Activated naive CD8-positive, alpha-beta T cell treated with anti-CD3 and anti-CD28 coated beads, Interleukin-2, amount 10 ng/mL, durations not matched to agents 7 days and 5 days (primary cell): ENCODE results near the gene DCC. TPM values are rescaled to one million over a fixed set of nuclear protein-coding genes. Genes with fewer than 3 reads are reported as not detected.
"Not testable (repeated sequence)": the region's sequence is repeated elsewhere in the genome, so short reads cannot be mapped to it uniquely, and the experiment has no call there.

Experiments used
- ATAC-seq: fragments of 150-1000 bp; cut with Tn5 transposase; one replicate; pipeline ENCODE4 v1.10.0; 2021; ENCODE audit warnings: low read depth, moderate library complexity
- POLR2A ChIA-PET: fragments of 350-600 bp; sonication (Branson Sonifier 250); formaldehyde crosslinking; loops from one replicate; lab custom pipeline; 2021; ENCODE audit warnings: antibody characterized with exemption; lab: Charles Lee
- DNase-seq: peaks from one replicate; pipeline ENCODE4 v3.0.0; 2021
- H3K27ac Mint-ChIP-seq: one replicate; pipeline ENCODE4 v1.8.0; 2022; ENCODE audit warnings: mild to moderate bottlenecking, mixed read lengths
- H3K27me3 Mint-ChIP-seq: one replicate; pipeline ENCODE4 v1.8.0; 2022; ENCODE audit warnings: mild to moderate bottlenecking, moderate library complexity, mixed read lengths
- H3K36me3 Mint-ChIP-seq: one replicate; pipeline ENCODE4 v1.8.0; 2021; ENCODE audit warnings: mild to moderate bottlenecking, mixed read lengths
- H3K4me1 Mint-ChIP-seq: one replicate; pipeline ENCODE4 v1.8.0; 2021; ENCODE audit warnings: mixed read lengths
- H3K4me3 Mint-ChIP-seq: one replicate; pipeline ENCODE4 v1.8.0; 2022; ENCODE audit warnings: mild to moderate bottlenecking, moderate library complexity, mixed read lengths
- H3K9me3 Mint-ChIP-seq: one replicate; pipeline ENCODE4 v1.8.0; 2021; ENCODE audit warnings: mixed read lengths
- total RNA-seq, 2 experiments: library from RNA; stranded (reverse); gene quantifications; one replicate each; pipeline ENCODE4 v1.2.3, GENCODE V29; 2021

Gene DCC
- total RNA-seq, 2 experiments from 2014 or later = not detected

- H3K27ac Mint-ChIP-seq = no peak overlapping the region
- DNase-seq = no peak
- peaks cover 31% of the 10 kb centered on the region for H3K27me3 Mint-ChIP-seq
- no peak overlapping the region for H3K4me3 Mint-ChIP-seq
- no peaks in the 10 kb centered on the region for H3K4me1 Mint-ChIP-seq
- peaks cover 2% of the 10 kb centered on the region for H3K9me3 Mint-ChIP-seq
- no peaks in the 10 kb centered on the region for H3K36me3 Mint-ChIP-seq
- ATAC-seq = no peak
- POLR2A ChIA-PET = no interaction called here
Measured at GRCh38 chr18:52341103-52341432, 1.1 kb downstream of the DCC start.

DNA sequence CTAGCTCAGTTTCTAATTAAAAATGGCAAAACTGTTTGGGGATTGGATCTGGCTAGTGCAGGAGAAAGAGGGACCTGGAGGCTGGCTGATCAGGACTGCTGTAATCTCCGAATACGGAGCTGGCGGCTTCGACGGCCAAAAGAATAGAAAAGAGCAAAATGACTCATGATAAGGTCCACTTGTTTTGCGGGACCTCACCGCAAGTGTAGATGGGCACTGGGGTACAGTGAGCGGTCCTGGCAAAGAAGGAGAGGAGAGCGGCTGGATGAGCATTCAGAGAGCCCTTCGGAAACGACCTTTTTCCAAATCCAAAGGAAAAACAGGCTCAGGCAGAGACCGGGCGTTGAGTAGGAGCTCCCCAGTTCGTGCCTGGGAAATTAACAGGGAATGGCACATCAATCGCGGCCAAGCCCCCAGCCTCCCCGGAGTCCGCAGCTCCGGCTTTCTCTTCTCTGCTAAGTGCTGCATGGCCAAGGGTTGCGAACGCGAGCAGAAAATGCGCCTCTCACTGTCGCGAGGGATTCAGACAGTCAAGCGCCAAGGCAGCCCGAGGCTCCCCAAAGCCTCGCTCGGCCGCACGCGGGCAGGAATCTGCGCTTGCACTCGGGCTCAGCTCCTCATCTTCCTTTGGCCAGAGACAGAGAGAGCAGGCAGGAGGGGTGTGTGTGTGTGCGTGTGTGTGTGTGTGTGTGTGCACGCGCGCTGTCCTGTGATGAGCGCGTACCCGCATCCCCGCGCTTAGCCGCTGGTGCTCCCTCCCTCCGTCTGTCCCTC lies 1.8 kb downstream of the DCC start:
- Mint-ChIP-seq H3K4me1 (no peaks in the 10 kb centered on the region), H3K27me3 (peaks cover 31% of the 10 kb centered on the region), H3K9me3 (peaks cover 2% of the 10 kb centered on the region), H3K36me3 (no peaks in the 10 kb centered on the region), H3K27ac (no peak overlapping the region), H3K4me3 (no peak overlapping the region)
- POLR2A ChIA-PET = no interaction called here
- ATAC-seq = no peak
- no peak for DNase-seq

DNA sequence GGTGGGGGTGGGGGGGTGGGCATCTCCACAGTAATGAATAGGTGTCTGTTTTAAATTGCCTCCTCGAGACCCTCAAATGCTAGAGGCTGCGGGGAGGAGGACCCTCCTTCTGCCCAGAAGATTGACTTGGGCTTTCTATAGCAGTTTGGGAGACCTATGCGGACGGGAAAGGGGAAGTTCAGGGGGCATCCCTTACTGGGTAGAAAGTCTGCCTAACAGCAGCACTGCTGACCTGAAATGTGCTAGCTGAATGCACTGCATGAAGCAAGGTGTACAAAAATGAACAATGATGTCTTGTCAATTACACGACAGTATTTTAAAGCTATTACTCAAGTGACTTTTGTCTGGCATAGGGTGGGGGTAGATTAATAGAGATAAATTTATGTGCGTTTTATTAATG lies 2.5 kb downstream of the DCC start:
- Mint-ChIP-seq H3K27me3 (peaks cover 31% of the 10 kb centered on the region), H3K27ac (no peak overlapping the region), H3K36me3 (no peaks in the 10 kb centered on the region), H3K9me3 (peaks cover 2% of the 10 kb centered on the region), H3K4me3 (no peak overlapping the region), H3K4me1 (no peaks in the 10 kb centered on the region)
- no peak for DNase-seq
- ATAC-seq = no peak
- POLR2A ChIA-PET = no interaction called here

DNA sequence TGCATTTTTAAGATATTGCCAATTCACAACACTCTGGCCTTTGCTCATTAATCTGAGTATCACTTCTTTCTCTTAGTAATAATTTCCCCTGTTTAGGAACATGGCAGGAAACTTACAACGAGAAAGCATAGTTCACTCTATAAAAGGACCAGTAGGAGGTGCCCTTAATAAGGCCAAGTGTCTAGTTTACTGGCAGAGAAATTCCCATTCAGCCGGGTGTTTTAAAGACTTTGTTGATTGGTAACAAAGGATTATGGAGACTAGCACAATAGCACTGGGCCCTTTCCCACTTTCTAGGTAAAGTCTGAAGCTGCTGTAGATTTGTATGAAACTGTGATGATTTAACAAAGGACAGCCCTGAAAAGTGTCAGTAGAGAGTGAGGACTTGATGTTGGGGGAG lies 3.1 kb downstream of the DCC start:
- Mint-ChIP-seq H3K36me3 (no peaks in the 10 kb centered on the region), H3K4me3 (no peak overlapping the region), H3K9me3 (peaks cover 2% of the 10 kb centered on the region), H3K27ac (no peak overlapping the region), H3K4me1 (no peaks in the 10 kb centered on the region), H3K27me3 (peaks cover 31% of the 10 kb centered on the region)
- no peak for ATAC-seq
- POLR2A ChIA-PET = no interaction called here
- DNase-seq = no peak

- Mint-ChIP-seq H3K36me3 (no peaks in the 10 kb centered on the region), H3K4me1 (no peaks in the 10 kb centered on the region), H3K27me3 (peaks cover 31% of the 10 kb centered on the region), H3K27ac (no peak overlapping the region), H3K9me3 (peaks cover 2% of the 10 kb centered on the region), H3K4me3 (no peak overlapping the region)
- DNase-seq (no peak), ATAC-seq (no peak)
- POLR2A ChIA-PET = no interaction called here
Measured at GRCh38 chr18:52343731-52344340, 3.8 kb downstream of the DCC start.

DNA sequence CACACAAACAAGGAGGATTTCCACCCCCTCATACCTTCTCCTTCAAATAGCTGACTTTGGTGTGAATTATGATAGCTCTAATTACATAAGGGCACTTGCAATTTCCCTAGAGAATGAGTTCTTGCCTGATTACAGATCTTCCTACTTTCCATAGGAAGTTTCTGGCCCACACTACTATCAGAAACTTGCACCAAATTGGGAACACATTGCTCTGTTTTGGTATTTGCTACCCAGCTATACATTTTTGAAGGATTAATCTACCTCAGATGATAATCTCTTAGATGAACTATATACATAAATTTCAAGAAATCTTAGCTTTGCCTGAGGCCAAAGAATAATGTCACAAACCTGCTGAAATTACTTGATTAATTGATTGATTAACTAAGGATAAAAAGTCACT lies 4.9 kb downstream of the DCC start:
- Mint-ChIP-seq H3K27ac (no peak overlapping the region), H3K4me1 (no peaks in the 10 kb centered on the region), H3K4me3 (no peak overlapping the region), H3K9me3 (peaks cover 2% of the 10 kb centered on the region), H3K36me3 (no peaks in the 10 kb centered on the region), H3K27me3 (peaks cover 22% of the 10 kb centered on the region)
- DNase-seq = no peak
- POLR2A ChIA-PET = no interaction called here
- ATAC-seq = no peak

DNA sequence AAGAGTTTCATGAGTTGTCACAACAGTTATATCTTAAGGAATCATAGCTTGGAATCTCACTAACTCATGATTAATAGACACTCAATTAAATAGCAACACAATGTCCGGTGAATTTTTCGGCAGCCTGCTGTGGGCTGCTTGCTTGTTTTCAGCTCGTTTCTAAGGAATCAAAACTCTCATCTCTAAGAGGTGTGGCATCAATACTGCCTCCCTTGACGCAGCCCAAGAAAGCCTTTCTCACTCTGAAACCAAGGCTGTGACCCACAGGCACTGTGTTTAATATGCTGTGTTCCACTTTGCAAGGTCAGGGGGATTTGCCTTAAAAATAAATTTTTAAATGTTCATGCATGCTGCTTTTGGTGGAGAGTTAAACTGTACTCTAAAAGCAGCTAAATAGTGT lies 5.4 kb downstream of the DCC start:
- Mint-ChIP-seq H3K4me1 (no peaks in the 10 kb centered on the region), H3K27ac (no peak overlapping the region), H3K9me3 (peaks cover 2% of the 10 kb centered on the region), H3K4me3 (no peak overlapping the region), H3K36me3 (no peaks in the 10 kb centered on the region), H3K27me3 (peaks cover 17% of the 10 kb centered on the region)
- DNase-seq (no peak), ATAC-seq (no peak)
- POLR2A ChIA-PET = no interaction called here

GRCh38 chr18:52348209-52348608 lies 8.2 kb downstream of the DCC start:
- Mint-ChIP-seq H3K27me3 (no peaks in the 10 kb centered on the region), H3K4me1 (no peaks in the 10 kb centered on the region), H3K9me3 (no peaks in the 10 kb centered on the region), H3K4me3 (no peak overlapping the region), H3K36me3 (no peaks in the 10 kb centered on the region), H3K27ac (no peak overlapping the region)
- no peak for ATAC-seq
- POLR2A ChIA-PET = no interaction called here
- DNase-seq = no peak

- H3K4me1 Mint-ChIP-seq = no peaks in the 10 kb centered on the region
- POLR2A ChIA-PET = no interaction called here
- no peaks in the 10 kb centered on the region for H3K9me3 Mint-ChIP-seq
- H3K27me3 Mint-ChIP-seq = no peaks in the 10 kb centered on the region
- no peak for DNase-seq
- no peaks in the 10 kb centered on the region for H3K36me3 Mint-ChIP-seq
- no peak for ATAC-seq
- H3K27ac Mint-ChIP-seq = no peak overlapping the region
- no peak overlapping the region for H3K4me3 Mint-ChIP-seq
Measured at GRCh38 chr18:52349498-52349897, 9.5 kb downstream of the DCC start.

DNA sequence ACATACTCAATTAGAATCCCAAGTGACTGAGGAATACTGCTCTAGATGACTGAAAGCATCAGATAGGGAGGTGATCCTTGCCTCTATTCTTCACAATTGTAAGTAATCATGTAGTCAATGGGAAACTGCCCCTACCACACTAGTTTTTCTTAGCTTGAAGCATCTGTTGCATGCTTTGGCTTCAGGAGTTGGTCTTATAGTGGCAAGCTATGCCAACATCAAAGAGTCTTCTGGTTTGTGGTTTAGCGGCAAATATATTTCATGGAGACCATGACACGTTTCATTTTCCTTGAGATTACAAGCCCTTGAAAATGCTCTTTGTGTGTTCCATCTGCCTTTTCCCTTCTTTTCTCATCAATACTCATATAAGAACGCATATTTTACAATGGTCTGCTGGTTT lies 12.9 kb downstream of the DCC start:
- Mint-ChIP-seq H3K9me3 (no peaks in the 10 kb centered on the region), H3K36me3 (no peaks in the 10 kb centered on the region), H3K4me3 (no peak overlapping the region), H3K27me3 (no peaks in the 10 kb centered on the region), H3K4me1 (no peaks in the 10 kb centered on the region), H3K27ac (no peak overlapping the region)
- DNase-seq (no peak), ATAC-seq (no peak)
- POLR2A ChIA-PET = no interaction called here

DNA sequence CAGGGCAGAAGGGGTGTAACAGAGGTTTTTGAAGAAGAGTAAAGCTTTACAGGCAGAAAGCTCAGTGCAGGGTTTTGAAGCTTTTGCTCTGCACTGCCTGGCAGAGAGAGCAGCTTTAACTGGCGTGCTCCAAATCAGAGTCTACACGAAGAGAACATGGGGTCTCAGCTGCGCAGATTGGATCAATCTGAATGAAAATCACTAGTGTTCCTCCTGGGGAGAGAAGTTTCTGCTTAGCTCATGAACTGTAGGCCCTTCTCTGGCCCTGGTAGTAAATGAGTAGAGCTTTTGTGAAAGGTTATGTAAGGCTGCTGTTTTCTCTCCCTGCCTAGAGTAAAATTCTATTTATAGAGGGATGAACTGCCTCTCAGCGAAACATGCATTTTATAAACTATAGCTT lies 13.6 kb downstream of the DCC start:
- DNase-seq (no peak), ATAC-seq (no peak)
- Mint-ChIP-seq H3K4me1 (no peaks in the 10 kb centered on the region), H3K36me3 (no peaks in the 10 kb centered on the region), H3K9me3 (no peaks in the 10 kb centered on the region), H3K27me3 (no peaks in the 10 kb centered on the region), H3K4me3 (no peak overlapping the region), H3K27ac (no peak overlapping the region)
- POLR2A ChIA-PET = no interaction called here

- Mint-ChIP-seq H3K9me3 (peaks cover 1% of the 10 kb centered on the region), H3K36me3 (no peaks in the 10 kb centered on the region), H3K27me3 (no peaks in the 10 kb centered on the region), H3K27ac (no peak overlapping the region), H3K4me3 (no peak overlapping the region), H3K4me1 (no peaks in the 10 kb centered on the region)
- POLR2A ChIA-PET = no interaction called here
- ATAC-seq (no peak), DNase-seq (no peak)
Measured at GRCh38 chr18:52363861-52364260, 23.9 kb downstream of the DCC start.

GRCh38 chr18:52366851-52367250 lies 26.9 kb downstream of the DCC start:
- H3K4me1 Mint-ChIP-seq, H3K36me3 Mint-ChIP-seq, POLR2A ChIA-PET, H3K9me3 Mint-ChIP-seq, H3K27ac Mint-ChIP-seq, ATAC-seq, DNase-seq, H3K27me3 Mint-ChIP-seq, H3K4me3 Mint-ChIP-seq: not testable (repeated sequence)

DNA sequence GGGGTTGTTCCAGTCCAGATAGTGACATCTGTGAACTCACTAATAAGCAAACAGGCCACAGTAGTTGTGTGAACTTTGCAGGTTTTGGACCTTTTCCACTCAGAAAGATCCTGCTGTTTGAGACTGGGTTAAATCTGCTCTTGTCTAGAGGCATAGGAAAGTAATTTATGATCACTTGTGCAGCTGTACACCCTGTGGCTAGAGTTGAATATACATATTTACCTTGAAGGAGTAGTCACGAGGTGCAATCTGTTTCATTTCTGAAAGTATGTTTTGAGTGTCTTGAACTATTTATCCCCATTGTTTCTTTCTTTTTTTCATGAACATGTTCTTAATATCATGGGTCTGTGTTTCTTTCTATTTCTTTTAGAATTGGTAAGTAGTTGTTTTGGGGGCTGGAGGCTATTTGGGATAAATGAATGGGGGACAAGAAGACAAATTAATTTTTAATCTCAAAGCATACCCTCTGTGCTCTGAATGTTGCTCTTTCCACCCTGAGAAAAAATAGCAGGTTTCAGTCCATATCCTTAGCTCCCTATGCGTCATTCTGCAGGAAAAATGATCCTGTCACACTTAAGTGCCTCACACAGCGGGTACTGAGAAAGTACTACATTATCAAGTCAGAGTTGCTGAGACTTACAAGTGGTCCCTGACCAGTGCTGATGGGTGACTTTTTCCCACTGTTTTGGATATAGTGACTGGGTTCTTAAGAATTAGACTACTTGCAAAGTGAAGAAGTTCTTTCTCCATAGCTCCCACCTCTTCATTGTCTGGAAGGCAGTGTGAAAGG lies 28.2 kb downstream of the DCC start:
- no peak for DNase-seq
- POLR2A ChIA-PET = no interaction called here

More for the DNA sequence above, 28.2 kb downstream of the DCC start:
- no peak for ATAC-seq
- no peaks in the 10 kb centered on the region for H3K36me3 Mint-ChIP-seq
- no peaks in the 10 kb centered on the region for H3K4me1 Mint-ChIP-seq
- no peaks in the 10 kb centered on the region for H3K9me3 Mint-ChIP-seq
- H3K4me3 Mint-ChIP-seq = no peak overlapping the region
- no peak overlapping the region for H3K27ac Mint-ChIP-seq
- H3K27me3 Mint-ChIP-seq = no peaks in the 10 kb centered on the region
